NCI-H1105 (cell line): ENCODE measurements around the gene FBXL5.

Source experiments
- DNase-seq: peaks from one replicate; lab custom pipeline; 2025; lab: John Stamatoyannopoulos, UW

The FBXL5 gene

GRCh38 chr4:15655223-15656037 is at the start of gene FBXL5:
FBXL5 (minus strand) TSS chr4:15655357; CDS start chr4:15655287, 70 bp downstream.
- DNase-seq = peak; percentile 58

- DNase-seq = no peak
Observed at GRCh38 chr4:15704129-15704528, 49.0 kb upstream of the FBXL5 start.

GRCh38 chr4:15703439-15703838 is 48.3 kb upstream of the FBXL5 start:
- no peak for DNase-seq

- no peak for DNase-seq
Observed at GRCh38 chr4:15702941-15703403, 47.8 kb upstream of the FBXL5 start, which contains the start of gene BST1. BST1 (plus strand) TSS chr4:15703065; CDS start chr4:15703145, 80 bp downstream.

GRCh38 chr4:15696866-15697265 is 41.7 kb upstream of the FBXL5 start:
- no peak for DNase-seq

- no peak for DNase-seq
Observed at GRCh38 chr4:15695729-15696128, 40.6 kb upstream of the FBXL5 start.

- DNase-seq = no peak
Observed at GRCh38 chr4:15695240-15695699, 40.1 kb upstream of the FBXL5 start.

- DNase-seq = no peak
Observed at GRCh38 chr4:15694431-15694830, 39.3 kb upstream of the FBXL5 start.

- DNase-seq = no peak
Observed at GRCh38 chr4:15692602-15693001, 37.4 kb upstream of the FBXL5 start.

GRCh38 chr4:15691346-15692135 is 36.4 kb upstream of the FBXL5 start:
- no peak for DNase-seq

- no peak for DNase-seq
Observed at GRCh38 chr4:15690020-15690809, 35.1 kb upstream of the FBXL5 start.

- DNase-seq = no peak
Observed at GRCh38 chr4:15689540-15689939, 34.4 kb upstream of the FBXL5 start.

- DNase-seq = no peak
Observed at GRCh38 chr4:15688051-15688450, 32.9 kb upstream of the FBXL5 start.

GRCh38 chr4:15684498-15684897 is 29.3 kb upstream of the FBXL5 start:
- DNase-seq = no peak

GRCh38 chr4:15683143-15683495 is 28.0 kb upstream of the FBXL5 start:
- DNase-seq = no peak

- DNase-seq = no peak
Observed at GRCh38 chr4:15682242-15683142, 27.3 kb upstream of the FBXL5 start.

GRCh38 chr4:15681372-15682241 is 26.4 kb upstream of the FBXL5 start, which contains the start of gene FAM200B:
FAM200B (plus strand) TSS chr4:15681827; CDS start chr4:15686978, 5,151 bp downstream.
- peak; percentile 92 for DNase-seq

GRCh38 chr4:15681067-15681371 is 25.9 kb upstream of the FBXL5 start:
- DNase-seq = no peak

- DNase-seq = peak; percentile 1
Observed at GRCh38 chr4:15677507-15677988, 22.4 kb upstream of the FBXL5 start.

- no peak for DNase-seq
Observed at GRCh38 chr4:15676899-15677298, 21.7 kb upstream of the FBXL5 start.
